Endothelial cell (in vitro differentiated cells): ENCODE results near the gene TMED3. TPM values are rescaled to one million over a fixed set of nuclear protein-coding genes. Genes with fewer than 3 reads are reported as not detected.
"Not testable (repeated sequence)": the region's sequence is repeated elsewhere in the genome, so short reads cannot be mapped to it uniquely, and the experiment has no call there.

Experiments
- DNase-seq: peaks from one replicate; pipeline ENCODE4 v3.0.0; 2021; ENCODE audit warnings: low spot score
- H3K27ac Mint-ChIP-seq: one replicate; pipeline ENCODE4 v1.8.0; 2021; ENCODE audit warnings: mixed read lengths, inconsistent platforms; ENCODE audit not compliant: unreplicated experiment
- H3K27me3 Mint-ChIP-seq: one replicate; pipeline ENCODE4 v1.8.0; 2021; ENCODE audit warnings: mild to moderate bottlenecking, moderate library complexity, mixed read lengths, inconsistent platforms; ENCODE audit not compliant: unreplicated experiment
- H3K36me3 Mint-ChIP-seq: one replicate; pipeline ENCODE4 v1.8.0; 2021; ENCODE audit warnings: mild to moderate bottlenecking, low read depth, mixed read lengths, inconsistent platforms; ENCODE audit not compliant: unreplicated experiment
- H3K4me1 Mint-ChIP-seq: one replicate; pipeline ENCODE4 v1.8.0; 2021; ENCODE audit warnings: mild to moderate bottlenecking, mixed read lengths, inconsistent platforms; ENCODE audit not compliant: unreplicated experiment
- H3K4me3 Mint-ChIP-seq: one replicate; pipeline ENCODE4 v1.8.0; 2021; ENCODE audit warnings: mild to moderate bottlenecking, mixed read lengths, inconsistent platforms; ENCODE audit not compliant: unreplicated experiment
- H3K9me3 Mint-ChIP-seq: one replicate; pipeline ENCODE4 v1.8.0; 2021; ENCODE audit warnings: mixed read lengths, inconsistent platforms; ENCODE audit not compliant: unreplicated experiment
- total RNA-seq: library from RNA; stranded (reverse); fragmentation: NEBNext Ultra II Directional; extraction: Animal tissue kit (Norgen Biotek cat#: 25700); gene quantifications from one replicate; pipeline ENCODE4 v1.2.1, GENCODE V29; 2021; ENCODE audit not compliant: unreplicated experiment
- TF ChIP-seq, protein P1 (sequence below): fragments of 200-600 bp; sonication (generic); IDR thresholded peaks from one replicate; pipeline ENCODE4 v1.5.0; 2021; ENCODE audit warnings: antibody characterized with exemption; ENCODE audit not compliant: unreplicated experiment

TMED3 gene
- total RNA-seq, 1 donor from 2014 or later, result 45.3 TPM

DNA sequence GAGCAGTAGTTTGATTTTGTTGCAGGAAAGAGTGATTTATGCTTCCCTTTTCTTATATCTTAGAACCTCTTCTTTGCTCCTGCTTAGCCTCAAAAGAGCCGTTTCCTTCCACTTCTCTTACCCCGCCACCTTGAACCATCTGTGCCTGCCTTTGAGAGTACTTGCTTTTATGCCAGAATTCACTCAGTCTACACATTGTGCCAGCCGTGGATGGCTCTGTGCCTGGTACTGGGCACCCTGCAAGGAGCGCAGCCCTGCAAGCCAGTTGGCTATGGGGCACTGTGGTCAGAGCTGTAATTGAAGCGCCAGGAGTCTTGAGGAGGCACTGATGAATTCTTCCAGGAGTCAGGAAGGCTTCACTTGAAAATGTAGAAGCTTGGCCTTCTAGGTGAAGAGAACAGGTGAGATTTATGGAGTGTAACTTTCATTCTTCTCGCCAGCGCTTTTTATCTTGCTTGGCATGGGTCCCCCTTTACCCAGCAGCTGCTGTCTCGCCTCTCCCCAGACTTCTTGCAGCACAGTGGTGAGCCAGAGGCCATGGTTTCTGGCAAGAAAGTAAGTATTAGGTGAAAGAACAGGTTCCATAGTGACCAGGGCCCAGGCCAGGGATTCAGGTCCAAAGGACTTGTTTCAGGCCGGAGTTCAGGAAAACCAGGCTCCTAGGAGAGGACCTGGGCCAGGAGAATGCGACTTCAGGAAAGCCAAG lies 4.9 kb downstream of the TMED3 start:
- Mint-ChIP-seq H3K36me3 (peaks cover 65% of the 10 kb centered on the region), H3K27ac (no peak overlapping the region), H3K9me3 (peaks cover 5% of the 10 kb centered on the region), H3K4me3 (no peak overlapping the region), H3K4me1 (peaks cover 17% of the 10 kb centered on the region), H3K27me3 (peaks cover 5% of the 10 kb centered on the region)
- TF ChIP-seq, protein P1, sequence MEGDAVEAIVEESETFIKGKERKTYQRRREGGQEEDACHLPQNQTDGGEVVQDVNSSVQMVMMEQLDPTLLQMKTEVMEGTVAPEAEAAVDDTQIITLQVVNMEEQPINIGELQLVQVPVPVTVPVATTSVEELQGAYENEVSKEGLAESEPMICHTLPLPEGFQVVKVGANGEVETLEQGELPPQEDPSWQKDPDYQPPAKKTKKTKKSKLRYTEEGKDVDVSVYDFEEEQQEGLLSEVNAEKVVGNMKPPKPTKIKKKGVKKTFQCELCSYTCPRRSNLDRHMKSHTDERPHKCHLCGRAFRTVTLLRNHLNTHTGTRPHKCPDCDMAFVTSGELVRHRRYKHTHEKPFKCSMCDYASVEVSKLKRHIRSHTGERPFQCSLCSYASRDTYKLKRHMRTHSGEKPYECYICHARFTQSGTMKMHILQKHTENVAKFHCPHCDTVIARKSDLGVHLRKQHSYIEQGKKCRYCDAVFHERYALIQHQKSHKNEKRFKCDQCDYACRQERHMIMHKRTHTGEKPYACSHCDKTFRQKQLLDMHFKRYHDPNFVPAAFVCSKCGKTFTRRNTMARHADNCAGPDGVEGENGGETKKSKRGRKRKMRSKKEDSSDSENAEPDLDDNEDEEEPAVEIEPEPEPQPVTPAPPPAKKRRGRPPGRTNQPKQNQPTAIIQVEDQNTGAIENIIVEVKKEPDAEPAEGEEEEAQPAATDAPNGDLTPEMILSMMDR, result no peak
- no peak for DNase-seq

DNA sequence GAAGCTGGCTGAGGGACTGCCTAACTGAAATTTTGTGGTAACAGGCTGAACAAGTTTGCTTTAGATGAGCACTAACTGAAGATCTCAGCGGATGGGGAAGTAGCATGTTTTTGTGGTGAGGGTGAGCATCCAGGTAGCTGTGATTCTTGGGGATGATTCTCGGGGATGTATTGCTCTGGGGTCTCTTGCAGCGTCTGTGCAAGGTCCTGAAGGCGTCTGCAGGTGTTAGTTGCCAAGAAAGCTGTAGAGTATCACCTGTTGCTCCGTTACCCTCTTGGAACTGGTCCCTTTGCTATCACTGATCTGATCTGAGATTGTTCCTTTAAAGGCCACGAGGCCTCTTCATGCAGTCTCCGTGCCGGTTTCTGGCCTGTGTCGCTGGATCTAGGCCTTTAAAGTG lies 6.0 kb downstream of the TMED3 start:
- peaks cover 6% of the 10 kb centered on the region for H3K27me3 Mint-ChIP-seq
- no peak for DNase-seq
- peaks cover 14% of the 10 kb centered on the region for H3K4me1 Mint-ChIP-seq
- no peak overlapping the region for H3K27ac Mint-ChIP-seq
- H3K9me3 Mint-ChIP-seq, result peaks cover 5% of the 10 kb centered on the region
- TF ChIP-seq, protein P1, result no peak
- peak overlapping the region; percentile 22 for H3K4me3 Mint-ChIP-seq
- peaks cover 76% of the 10 kb centered on the region for H3K36me3 Mint-ChIP-seq

DNA sequence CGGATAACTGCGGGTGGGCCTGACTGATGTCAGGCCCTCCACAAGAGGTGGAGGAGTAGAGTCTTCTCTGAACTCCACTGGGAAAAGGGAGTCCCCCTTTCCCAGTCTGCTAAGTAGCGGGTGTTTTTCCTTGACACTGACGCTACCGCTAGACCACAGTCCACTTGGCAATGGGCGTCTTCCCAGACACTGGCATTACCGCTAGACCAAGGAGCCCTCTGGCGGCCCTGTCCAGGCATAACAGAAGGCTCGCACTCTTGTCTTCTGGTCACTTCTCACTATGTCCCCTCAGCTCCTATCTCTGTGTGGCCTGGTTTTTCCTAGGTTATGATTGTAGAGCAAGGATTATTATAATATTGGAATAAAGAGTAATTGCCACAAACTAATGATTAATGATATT lies 9.1 kb downstream of the TMED3 start:
- DNase-seq, result not testable (repeated sequence)
- peaks cover 65% of the 10 kb centered on the region for H3K36me3 Mint-ChIP-seq

DNA sequence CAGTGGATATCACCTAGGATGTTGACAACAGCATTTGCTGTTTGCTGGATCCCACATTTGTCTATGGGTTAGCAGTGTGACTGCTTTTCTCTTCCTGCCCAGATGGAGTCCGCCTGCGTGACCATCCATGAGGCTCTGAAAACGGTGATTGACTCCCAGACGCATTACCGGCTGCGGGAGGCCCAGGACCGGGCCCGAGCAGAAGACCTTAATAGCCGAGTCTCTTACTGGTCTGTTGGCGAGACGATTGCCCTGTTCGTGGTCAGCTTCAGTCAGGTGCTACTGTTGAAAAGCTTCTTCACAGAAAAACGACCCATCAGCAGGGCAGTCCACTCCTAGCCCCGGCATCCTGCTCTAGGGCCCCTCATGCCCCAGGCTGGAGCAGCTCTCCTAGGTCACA lies 11.0 kb downstream of the TMED3 start:
- no peak for DNase-seq
- TF ChIP-seq, protein P1, result no peak
- peaks cover 9% of the 10 kb centered on the region for H3K4me1 Mint-ChIP-seq

More for the DNA sequence above, 9.1 kb downstream of the TMED3 start:
- not testable (repeated sequence) for H3K27ac Mint-ChIP-seq, H3K9me3 Mint-ChIP-seq, H3K27me3 Mint-ChIP-seq, H3K4me3 Mint-ChIP-seq, H3K4me1 Mint-ChIP-seq

DNA sequence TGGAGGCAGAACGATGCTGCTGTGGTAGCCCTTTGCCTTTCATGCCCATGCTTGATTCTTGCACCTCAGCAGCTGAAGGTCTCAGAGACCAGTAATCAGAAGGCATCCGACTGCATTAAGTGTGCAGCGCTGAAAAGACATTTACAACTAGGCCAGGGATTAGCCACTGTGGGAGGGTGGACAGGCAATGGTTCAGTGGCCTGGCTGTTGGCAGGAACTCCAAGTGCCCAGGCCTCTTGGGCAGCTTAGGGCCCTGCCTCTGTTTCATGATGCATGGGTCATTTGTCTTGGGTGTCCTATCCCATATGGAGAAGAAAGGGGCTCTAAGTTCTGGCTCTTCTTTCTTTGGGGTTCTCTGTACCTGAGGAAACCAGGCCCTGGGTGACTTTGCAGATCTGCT lies 11.4 kb downstream of the TMED3 start:
- Mint-ChIP-seq H3K4me3 (no peak overlapping the region), H3K9me3 (peaks cover 5% of the 10 kb centered on the region), H3K27ac (no peak overlapping the region), H3K36me3 (peaks cover 43% of the 10 kb centered on the region), H3K4me1 (peaks cover 9% of the 10 kb centered on the region), H3K27me3 (peaks cover 6% of the 10 kb centered on the region)
- TF ChIP-seq, protein P1, result no peak
- no peak for DNase-seq

More for the DNA sequence above, 11.0 kb downstream of the TMED3 start:
- no peak overlapping the region for H3K27ac Mint-ChIP-seq
- H3K36me3 Mint-ChIP-seq, result peaks cover 47% of the 10 kb centered on the region
- peaks cover 5% of the 10 kb centered on the region for H3K9me3 Mint-ChIP-seq
- H3K27me3 Mint-ChIP-seq, result peaks cover 6% of the 10 kb centered on the region
- no peak overlapping the region for H3K4me3 Mint-ChIP-seq
